GM19467 (cell line): ENCODE measurements around the gene ZBBX.
"Not testable (repeated sequence)": the region's sequence is repeated elsewhere in the genome, so short reads cannot be mapped to it uniquely, and the experiment has no call there.

ENCODE experiments used
- ATAC-seq: cut with Tn5 transposase; IDR thresholded peaks from one replicate; pipeline ENCODE4 v1.9.1; 2021; ENCODE audit warnings: mild to moderate bottlenecking, moderate library complexity; ENCODE audit not compliant: unreplicated experiment

ZBBX gene, protein sequence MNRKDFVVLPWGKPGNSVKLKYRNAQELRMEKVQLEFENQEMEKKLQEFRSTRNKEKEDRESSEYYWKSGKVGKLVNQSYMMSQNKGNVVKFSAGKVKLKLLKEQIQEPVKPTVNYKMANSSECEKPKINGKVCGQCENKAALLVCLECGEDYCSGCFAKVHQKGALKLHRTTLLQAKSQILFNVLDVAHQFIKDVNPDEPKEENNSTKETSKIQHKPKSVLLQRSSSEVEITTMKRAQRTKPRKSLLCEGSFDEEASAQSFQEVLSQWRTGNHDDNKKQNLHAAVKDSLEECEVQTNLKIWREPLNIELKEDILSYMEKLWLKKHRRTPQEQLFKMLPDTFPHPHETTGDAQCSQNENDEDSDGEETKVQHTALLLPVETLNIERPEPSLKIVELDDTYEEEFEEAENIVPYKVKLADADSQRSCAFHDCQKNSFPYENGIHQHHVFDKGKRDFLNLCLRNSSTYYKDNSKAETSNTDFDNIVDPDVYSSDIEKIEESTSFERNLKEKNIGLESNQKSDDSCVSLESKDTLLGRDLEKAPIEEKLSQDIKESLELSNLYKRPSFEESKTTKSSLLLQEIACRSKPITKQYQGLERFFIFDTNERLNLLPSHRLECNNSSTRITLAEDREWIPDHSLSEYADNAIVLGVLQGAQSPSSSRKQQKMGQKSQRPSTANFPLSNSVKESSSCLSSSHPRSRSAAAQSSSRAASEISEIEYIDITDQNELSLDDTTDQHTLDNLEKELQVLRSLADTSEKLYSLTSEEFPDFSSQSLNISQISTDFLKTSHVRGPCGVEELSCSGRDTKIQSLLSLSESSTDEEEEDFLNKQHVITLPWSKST

DNA sequence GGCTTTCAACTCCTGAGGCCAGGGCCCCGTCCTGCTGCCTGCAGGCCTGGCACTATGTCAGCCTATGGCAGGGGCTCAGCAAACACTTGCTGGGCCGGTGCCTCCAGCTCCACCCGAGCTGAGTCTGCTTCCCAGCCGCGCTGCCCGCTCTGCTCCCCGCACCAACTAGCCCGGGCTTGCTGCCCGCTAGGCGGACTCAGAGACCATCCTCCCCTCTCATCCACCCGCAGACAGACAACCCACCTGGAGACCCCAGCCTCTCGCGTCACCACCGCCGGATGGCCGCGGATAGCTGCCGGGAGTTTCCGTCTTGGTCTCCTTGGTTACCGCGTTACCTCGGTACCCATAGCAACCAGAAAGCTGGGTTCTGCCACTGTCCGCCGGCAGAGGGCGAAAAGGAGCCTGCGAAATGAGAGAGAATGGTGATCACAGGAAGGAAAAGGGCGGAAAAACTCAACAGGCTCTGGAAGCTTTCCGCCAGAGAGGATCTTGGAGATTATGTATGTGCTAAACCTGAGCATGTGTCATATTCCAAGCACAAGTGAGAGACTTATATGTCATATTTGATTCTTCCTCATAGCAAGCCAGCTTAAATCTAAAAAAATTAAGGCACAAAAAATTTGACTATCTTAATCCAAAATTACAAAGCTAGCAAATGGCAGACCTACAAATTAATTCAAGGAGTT lies at the start of gene ZBBX:
Gene ZBBX (minus strand): TSS at position 294 of the 686 bp plus-strand sequence. CDS start 7,396 bp downstream, outside the sequence.
- ATAC-seq, result peak; percentile 100

DNA sequence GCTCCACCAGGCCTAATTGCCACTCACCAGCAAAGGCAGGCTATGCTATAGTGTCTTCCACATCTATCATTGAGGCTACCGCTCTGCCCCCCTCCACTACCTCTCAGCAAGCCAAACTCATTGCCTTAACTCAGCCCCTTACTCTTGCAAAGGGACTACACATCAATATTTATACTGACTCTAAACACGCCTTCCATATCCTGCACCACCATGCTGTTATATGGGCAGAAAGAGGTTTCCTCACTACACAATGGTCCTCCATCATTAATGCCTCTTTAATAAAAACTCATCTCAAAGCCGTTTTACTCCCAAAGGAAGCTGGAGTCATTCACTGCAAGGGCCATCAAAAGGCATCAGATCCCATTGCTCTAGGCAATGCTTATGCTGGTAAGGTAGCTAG lies 46.9 kb upstream of the ZBBX start:
- not testable (repeated sequence) for ATAC-seq

DNA sequence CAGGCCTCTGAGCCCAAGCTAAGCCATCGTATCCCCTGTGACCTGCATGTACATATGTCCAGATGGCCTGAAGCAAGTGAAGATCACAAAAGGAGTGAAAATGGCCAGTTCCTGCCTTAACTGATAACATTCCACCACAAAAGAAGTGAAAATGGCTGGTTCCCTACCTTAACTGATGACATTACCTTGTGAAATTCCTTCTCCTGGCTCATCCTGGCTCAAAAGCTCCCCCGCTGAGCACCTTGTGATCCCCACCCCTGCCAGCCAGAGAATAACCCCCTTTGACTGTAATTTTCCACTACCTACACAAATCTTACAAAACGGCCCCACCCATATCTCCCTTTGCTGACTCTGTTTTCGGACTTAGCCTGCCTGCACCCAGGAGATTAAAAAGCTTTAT lies 42.3 kb upstream of the ZBBX start:
- not testable (repeated sequence) for ATAC-seq

DNA sequence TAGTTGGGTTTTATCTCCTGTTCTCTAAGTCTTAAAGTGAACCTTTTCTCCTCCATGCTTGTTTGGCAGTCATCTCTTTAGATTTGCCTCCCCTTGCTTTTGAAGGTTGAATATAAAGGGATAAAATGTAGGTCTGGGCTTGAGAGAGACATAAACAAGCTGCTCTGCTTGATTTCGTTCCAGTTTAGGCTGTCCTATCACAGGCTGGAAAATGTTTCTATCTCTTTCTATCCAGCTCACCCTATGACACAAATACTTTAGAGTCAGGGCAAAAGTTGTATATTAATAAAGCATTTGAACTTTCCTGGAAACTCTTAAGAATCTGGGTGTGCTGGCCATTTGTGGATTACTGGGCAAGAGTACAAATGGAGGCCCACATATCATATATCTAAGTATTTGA lies 29.5 kb upstream of the ZBBX start:
- no peak for ATAC-seq

DNA sequence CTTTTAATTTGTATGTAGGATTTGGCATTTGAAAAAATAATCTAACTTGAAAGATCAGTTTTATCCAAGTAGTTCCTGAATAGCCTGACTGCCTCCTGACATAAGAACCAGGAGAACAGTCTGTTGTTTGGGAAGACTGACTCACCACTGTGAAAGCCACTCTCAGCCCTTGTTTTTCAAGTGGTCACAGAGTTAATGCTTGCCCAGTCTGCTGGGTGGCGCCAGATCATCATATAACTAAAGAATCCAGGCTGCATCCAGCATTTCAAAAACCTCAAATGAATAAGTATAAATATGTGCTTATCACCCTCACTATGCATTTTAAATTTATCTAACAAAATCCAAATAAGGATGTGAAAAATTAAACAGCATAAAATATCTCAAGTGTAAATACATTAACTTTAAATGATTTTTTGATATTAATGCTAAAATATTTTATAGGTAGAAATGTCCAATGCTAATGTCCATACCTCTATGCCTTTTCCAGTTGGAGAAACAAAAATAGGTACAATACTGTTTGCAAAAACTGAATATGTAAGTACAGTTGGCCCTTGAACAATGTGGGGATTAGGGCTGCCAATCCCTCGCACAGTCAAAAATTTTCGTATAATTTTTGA lies 26.9 kb upstream of the ZBBX start:
- no peak for ATAC-seq

DNA sequence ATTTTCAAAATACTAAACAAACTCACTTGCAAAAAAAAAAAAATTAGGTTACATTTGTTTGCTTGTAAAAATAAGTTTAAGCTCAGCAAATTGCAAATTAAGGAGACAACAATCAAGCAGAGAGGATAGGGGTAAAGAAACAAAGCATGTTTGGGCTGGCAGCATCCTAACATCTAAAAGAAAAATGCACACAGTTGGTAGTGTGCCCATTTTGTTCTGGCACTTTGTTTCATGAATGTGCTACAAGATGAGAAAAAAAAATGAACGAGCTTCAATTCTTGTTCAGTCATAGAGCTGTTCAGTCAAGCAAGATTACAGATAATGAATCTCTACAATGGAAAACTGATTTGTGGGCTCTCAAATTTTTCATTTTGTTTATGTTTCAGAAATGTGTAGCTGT lies 17.7 kb upstream of the ZBBX start:
- ATAC-seq, result no peak

DNA sequence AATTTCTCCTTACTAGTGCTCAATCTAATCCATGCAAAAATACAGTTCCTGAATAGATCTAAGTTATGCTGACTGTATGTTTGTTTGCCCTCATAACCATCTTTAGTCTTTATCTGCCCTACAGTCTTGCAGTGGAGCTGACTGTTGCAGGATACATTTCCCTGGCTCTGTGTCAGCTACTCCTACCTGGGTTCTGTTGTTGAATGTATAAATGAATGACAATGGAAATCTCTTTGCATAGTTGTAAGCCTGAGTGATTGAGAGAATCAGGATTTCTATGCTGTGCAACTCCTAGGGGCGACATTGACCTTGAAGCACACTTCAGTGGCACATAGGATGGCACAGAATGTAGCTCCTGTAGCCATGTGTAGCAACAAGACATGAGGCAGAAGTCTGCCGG lies 16.0 kb upstream of the ZBBX start:
- no peak for ATAC-seq

DNA sequence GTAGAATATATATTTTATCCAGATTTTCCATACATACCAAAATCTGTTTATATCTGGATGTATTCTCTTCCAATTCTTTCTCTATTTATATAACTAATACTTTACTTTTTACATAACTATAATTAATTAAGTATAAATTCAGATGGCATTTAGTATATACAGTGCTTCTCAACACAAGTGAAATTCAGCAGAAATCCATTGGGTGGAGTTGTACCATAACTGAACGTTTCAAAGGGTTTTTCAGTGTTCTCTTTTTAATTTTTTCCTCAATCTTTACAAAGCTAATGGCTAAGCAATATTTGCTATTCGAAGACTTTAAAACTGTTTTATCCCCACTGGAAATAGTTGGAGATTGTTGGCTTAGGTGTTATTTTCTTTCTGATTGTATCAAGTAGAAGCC lies 13.9 kb upstream of the ZBBX start:
- ATAC-seq, result no peak

DNA sequence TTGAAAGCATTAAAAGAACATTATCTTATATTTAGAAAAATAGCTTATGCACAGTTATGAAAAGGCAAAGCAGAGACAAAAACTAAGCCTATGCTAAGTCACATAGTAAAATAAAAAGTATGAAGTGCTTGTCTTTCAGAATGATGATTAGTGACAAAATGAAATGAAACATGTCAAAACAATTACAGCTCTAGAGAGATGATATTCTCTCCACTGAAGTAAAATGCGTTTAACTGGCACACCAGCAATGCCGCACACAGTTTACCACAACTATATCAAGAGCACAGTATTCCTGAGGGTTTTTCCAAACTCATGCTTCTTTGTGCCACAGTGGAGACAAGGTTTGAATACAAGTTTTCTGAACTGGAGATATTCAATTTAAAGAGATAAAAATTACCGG lies 2.1 kb upstream of the ZBBX start:
- no peak for ATAC-seq

DNA sequence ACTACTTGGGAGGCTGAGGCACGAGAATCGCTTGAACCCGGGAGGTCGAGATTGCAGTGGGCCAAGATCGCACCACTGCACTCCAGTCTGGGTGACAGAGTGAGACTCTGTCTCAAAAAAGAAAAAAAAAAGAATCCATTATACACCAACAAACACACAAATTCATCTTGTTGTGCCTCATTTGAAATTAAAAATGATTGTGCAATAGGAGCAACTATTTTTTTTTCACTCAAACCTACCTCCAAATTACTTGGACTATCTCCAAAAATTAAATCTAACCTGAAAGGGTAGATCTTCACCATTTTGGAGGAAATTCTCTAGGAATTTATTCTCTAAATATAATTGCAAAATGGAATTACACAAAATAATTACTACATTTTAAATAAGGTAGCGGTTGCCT lies 4.6 kb downstream of the ZBBX start:
- no peak for ATAC-seq

DNA sequence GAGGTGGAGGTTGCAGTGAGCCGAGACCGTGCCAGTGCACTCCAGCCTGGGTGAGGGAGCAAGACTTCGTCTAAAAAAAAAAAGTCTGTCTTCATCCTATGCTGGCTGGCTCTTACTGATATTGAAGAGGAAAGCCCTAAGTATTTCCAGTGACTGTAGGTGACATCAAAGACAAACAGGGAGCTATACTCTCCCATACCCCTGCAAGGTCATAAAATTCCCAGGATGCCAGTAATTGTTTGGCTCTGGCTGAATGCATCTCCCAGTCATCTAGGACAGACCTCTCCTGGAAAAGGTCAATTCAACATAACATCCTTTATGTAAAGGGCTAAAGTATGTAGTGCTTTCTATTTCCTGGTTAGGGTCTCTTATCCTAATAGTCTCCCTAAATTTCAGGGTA lies 8.0 kb downstream of the ZBBX start:
- no peak for ATAC-seq

DNA sequence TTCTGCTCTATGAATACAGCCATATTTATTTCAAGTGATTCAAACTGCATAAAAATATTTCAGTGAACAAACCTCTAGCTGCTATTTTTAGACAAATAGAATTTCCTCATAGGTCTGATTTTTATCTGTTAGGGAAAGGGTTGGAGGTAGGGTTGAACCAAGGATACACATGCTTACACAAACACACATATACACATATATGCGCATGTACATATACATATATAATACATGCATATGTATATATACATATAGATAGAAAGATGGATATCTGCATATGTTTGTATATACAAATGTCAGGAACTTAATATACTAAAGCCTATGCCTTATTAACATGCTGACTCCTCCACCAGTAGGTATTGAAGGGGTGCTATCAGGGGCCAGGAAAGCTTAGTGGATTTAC lies 18.1 kb downstream of the ZBBX start:
- ATAC-seq, result no peak

DNA sequence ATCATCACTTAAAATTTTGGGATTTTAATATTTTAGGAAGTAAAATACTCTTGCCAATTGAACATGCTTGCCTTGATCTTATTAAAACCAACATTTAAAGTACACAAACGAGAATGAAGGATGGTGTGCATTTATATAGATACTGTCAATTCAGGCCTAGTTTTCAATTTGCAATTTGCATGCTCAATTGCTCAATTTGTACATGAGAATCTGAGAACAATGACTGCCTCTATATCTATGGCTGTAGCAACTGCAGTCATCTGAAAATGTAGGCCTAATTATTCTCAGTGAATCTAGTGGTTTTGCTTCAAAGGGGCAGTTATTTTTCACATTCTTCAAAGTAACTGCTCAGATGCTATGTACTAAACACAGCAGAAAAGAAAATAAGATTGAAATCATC lies 18.8 kb downstream of the ZBBX start:
- no peak for ATAC-seq

DNA sequence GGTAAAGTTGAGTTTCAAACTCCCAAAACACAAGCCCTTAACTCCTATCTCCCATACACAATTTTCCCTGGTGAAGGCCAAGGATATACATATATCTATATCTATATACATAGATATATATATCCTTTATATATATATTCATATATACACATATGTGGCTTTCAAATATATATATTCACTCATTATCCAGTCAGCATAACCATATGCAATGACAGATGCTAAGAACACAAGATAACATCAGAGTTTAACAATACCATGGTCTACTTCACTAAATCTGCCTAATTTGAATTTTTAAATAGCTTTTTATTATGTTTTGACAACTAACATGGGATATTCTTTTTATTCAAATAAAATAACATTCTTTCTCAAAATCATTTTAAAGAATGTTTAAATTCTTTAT lies 24.7 kb downstream of the ZBBX start:
- ATAC-seq, result no peak

DNA sequence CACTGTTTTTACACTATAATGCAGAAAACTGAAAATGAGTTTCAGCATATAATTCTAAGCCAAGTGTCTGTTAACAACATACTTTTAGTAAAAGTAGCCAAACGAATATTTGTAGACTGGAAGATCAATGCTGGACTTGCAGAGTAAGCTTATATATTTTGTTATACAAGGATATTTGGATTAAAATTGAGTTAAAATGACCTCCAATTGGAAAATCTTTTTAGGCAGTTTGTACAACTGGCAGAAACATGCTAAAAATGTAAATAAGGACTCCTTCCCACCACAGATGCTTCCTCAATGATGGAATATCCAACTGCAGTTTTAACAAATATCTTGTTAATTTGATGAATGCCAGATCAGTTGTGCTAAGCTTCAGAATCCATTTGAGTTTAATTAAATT lies 25.3 kb downstream of the ZBBX start:
- no peak for ATAC-seq

DNA sequence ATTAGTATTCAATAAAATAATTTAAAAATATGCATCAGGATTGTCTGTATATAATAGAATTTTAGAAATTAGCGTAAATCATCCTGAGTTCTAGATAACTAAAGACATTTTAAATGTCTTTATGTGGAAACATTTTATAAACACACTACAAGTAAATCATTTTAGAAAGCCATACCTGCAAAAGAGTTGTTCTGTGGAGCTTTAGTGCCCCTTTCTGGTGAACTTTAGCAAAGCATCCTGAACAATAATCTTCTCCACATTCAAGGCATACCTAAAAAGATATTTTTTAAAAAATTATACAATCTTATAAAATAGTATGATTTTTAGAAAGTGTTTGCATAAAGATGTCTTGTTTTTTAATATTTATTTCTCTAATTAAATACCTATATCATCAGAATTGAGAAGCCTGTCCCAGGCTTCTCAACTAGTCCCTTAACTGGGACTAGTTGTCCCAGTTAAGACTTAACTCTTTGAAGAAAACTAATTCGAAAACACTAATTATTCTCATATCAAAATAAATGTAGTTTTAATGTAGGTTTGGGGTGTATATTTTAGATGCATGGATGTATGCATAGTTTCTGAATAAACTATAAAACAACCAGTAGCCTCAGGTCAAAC lies 29.7 kb downstream of the ZBBX start:
- no peak for ATAC-seq

DNA sequence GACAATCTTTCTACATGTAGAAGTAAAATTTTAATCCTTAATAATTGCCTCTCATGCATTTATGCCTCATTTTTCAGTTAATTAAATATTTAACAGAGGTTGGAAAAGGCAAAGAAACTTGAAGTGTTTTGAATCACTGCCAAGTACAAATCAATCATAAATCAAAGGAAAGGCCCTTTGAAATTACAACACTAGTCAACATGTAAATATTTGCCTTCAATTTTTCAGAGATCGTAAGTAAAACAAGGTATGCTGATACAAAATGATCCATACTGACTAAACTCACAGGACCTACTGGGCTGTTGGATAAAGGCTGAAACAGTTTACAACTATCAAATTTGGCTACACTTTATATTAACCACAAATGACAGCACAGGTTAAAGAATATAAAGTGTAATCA lies 33.9 kb downstream of the ZBBX start:
- no peak for ATAC-seq

DNA sequence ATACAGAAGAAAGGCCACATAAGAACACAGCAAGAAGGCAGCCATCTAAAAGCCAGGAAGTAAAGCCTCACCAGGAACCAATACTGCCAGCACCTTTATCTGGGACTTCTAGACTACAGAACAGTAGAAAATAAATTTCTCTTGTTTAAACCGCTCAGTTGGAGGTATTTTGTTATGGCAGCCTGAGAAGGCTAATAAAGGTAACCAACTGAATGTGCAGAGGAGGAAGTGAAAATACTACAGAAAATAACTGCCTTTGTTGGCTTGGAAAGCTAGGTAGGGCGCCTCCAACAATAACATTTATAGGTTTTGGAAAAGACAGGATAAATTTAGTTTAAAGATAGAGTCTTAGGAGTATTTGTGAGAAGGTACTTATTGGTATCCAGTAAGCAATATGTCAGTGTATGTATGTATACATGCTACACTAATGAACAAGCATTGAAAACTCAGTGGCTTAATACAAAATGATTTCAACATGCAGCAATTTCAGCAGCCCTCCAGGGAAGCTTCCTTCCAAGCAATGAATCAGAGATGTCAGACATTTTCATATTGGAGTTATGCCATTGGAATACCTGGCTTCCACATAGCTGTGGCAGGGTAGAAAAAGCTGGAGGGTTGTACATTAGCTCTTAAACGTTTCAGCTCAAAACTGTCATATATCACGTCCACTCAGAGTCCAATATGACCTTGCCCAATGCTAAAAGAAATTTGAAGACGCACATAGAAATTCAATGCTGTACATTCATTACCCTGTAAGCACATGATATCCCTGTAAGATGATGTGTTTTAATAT lies 48.9 kb downstream of the ZBBX start:
- no peak for ATAC-seq

DNA sequence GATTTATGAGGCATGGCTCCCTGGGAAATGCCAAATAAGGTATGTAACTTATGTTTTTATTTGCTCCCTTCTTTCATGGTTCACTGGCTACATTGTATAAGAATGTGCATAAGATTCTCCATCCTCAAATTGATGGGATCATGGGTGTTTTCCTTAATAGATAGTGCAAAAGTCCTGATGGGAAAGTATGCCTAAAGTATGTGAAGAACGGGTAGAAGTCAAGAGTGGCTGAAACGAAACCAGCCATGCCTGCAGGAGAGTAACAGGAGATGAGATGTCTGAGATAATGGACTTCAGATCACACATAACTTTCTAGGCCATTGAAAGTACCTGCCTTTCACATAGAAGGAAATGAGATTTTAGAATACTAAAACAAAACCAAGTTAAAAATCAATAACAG lies 56.5 kb downstream of the ZBBX start:
- ATAC-seq, result no peak
